Measurements from ENCODE around the gene SPAG9. TPM values are rescaled to one million over a fixed set of nuclear protein-coding genes. Genes with fewer than 3 reads are reported as not detected.

Gene SPAG9
- total RNA-seq, 1 experiment from 2014 or later, result 77.6 TPM

GRCh38 chr17:50922721-50923405 lies 197.8 kb downstream of the SPAG9 start:
- H3K9ac ChIP-seq (ENCODE audit: low read length), result no peak overlapping the region
- ChIA-PET RAD21 (ENCODE audit: low non-redundant PET in 1 of 2, low total read pairs in 2 of 2, uncharacterized antibody in 2 of 2, unreplicated experiment in 2 of 2) (no interaction called here), CTCF (no interaction called here), POLR2A (interaction anchor here (0.9 kb wide), 1 partner anchor 57 kb away, joined by 3 read pairs; the partner anchor contains the start of gene TOB1)
- no peaks in the 10 kb centered on the region for H3K36me3 ChIP-seq (ENCODE audit: control insufficient read depth in 1 of 2, insufficient read depth in 2 of 2, low read length in 2 of 2)
- no peak overlapping the region for H2AFZ ChIP-seq (ENCODE audit: low read depth, low read length, poor library complexity, severe bottlenecking)
- no TSS peak for BruUV-seq (replicated peaks)
- DNase-seq (ENCODE audit: low read depth, low spot score), result no peak
- peaks cover 0 to 4% of the 10 kb centered on the region in 2 experiments; a peak in 1 of 4 replicates for H3K4me1 ChIP-seq (ENCODE audit: control insufficient read depth in 1 of 2, insufficient read depth in 2 of 2, low read length in 2 of 2)
- no peaks in the 10 kb centered on the region for H3K79me2 ChIP-seq (ENCODE audit: insufficient read depth, low read length)
- no peak overlapping the region for H3K4me2 ChIP-seq (ENCODE audit: low read length)
- no peaks in the 10 kb centered on the region for H3K9me2 ChIP-seq (ENCODE audit: insufficient read depth)
- no peak overlapping the region for H3K27ac ChIP-seq (ENCODE audit: low read depth, low read length)
- no peaks in the 10 kb centered on the region for H4K20me1 ChIP-seq (ENCODE audit: insufficient read depth)
- H3K4me3 ChIP-seq (replicated peaks in 1 of 2; ENCODE audit: low read depth in 1 of 2, low read length in 2 of 2), result no peak overlapping the region
- no peak for ATAC-seq
- TF ChIP-seq CEBPB (IDR thresholded peaks at IDR 0.05; ENCODE audit: low read depth) (no peak), POLR2A (IDR thresholded peaks at IDR 0.05; ENCODE audit: borderline replicate concordance, extremely low read depth, insufficient read depth, insufficient read length) (no peak), SP1 (IDR thresholded peaks at IDR 0.05; ENCODE audit: low read depth) (no peak), CBX3 (IDR thresholded peaks at IDR 0.05; ENCODE audit: low read depth) (no peak), ZNF274 (IDR thresholded peaks at IDR 0.05; ENCODE audit: low read depth, low read length) (no peak), ELF1 (IDR thresholded peaks at IDR 0.05; ENCODE audit: borderline replicate concordance, low read depth) (no peak), FOSL1 (IDR thresholded peaks at IDR 0.05; ENCODE audit: low read depth) (no peak), REST (IDR thresholded peaks at IDR 0.05; ENCODE audit: low read depth) (no peak), EZH2phosphoT487 (IDR thresholded peaks at IDR 0.05; ENCODE audit: borderline replicate concordance) (no peak), EZH2 (IDR thresholded peaks at IDR 0.05) (no peak), JUND (IDR thresholded peaks at IDR 0.05) (no peak), POLR2AphosphoS5 (IDR thresholded peaks at IDR 0.05; ENCODE audit: low read depth, low read length) (no peak), SRF (IDR thresholded peaks at IDR 0.05; ENCODE audit: low read depth) (no peak), ATF3 (IDR thresholded peaks at IDR 0.05) (no peak)
- H3K9me3 ChIP-seq (ENCODE audit: control insufficient read depth in 1 of 2, insufficient read depth in 1 of 2, low read depth in 1 of 2, low read length in 2 of 2), result no peaks in the 10 kb centered on the region
- intact Hi-C loops (cut with micrococcal nuclease), result no loop called here
- H3K27me3 ChIP-seq (ENCODE audit: insufficient read depth, low read length), result no peaks in the 10 kb centered on the region
